ENCODE measurements around the gene MANF.
A peak's percentile ranks its signal among the peaks of the same experiment; 100 is the strongest.

MANF gene

GRCh38 chr3:51390246-51391074, 5.4 kb downstream of the MANF start:
- peak; percentile 44 for ATAC-seq
- TF ChIP-seq TOX (CRISPR knock-in tag; IDR thresholded peaks at IDR 0.05; ENCODE audit: borderline replicate concordance) (no peak), RARB (CRISPR knock-in tag; IDR thresholded peaks at IDR 0.05) (no peak), ZNF8 (CRISPR knock-in tag; IDR thresholded peaks at IDR 0.05) (no peak), CSRNP3 (CRISPR knock-in tag; IDR thresholded peaks at IDR 0.05) (no peak), ZC3H10 (CRISPR knock-in tag; IDR thresholded peaks at IDR 0.05) (no peak), POU6F1 (CRISPR knock-in tag; IDR thresholded peaks at IDR 0.05; ENCODE audit: borderline replicate concordance, low read depth) (no peak), SNAI2 (CRISPR knock-in tag; IDR thresholded peaks at IDR 0.05) (no peak)

- TF ChIP-seq TCF4 (CRISPR knock-in tag; IDR thresholded peaks at IDR 0.05; ENCODE audit: borderline replicate concordance) (no peak), CSRNP3 (CRISPR knock-in tag; IDR thresholded peaks at IDR 0.05) (no peak), TSHZ2 (CRISPR knock-in tag; IDR thresholded peaks at IDR 0.05) (no peak), ESRRG (CRISPR knock-in tag; IDR thresholded peaks at IDR 0.05) (no peak), RARB (CRISPR knock-in tag; IDR thresholded peaks at IDR 0.05) (no peak)
These were observed 6.0 kb downstream of the MANF start, which contains the start of gene RBM15B for GRCh38 chr3:51391075-51391565. RBM15B (plus strand) TSS chr3:51391285; CDS start chr3:51391400, 115 bp downstream.

GRCh38 chr3:51391566-51392354, 6.7 kb downstream of the MANF start:
- no peak for ATAC-seq
- TF ChIP-seq ZNF8 (CRISPR knock-in tag; IDR thresholded peaks at IDR 0.05) (no peak), PATZ1 (CRISPR knock-in tag; IDR thresholded peaks at IDR 0.05; ENCODE audit: borderline replicate concordance) (no peak), CSRNP3 (CRISPR knock-in tag; IDR thresholded peaks at IDR 0.05) (no peak), CREB5 (CRISPR knock-in tag; IDR thresholded peaks at IDR 0.05; ENCODE audit: low read depth) (no peak), TSHZ2 (CRISPR knock-in tag; IDR thresholded peaks at IDR 0.05) (no peak), ARNTL (CRISPR knock-in tag; IDR thresholded peaks at IDR 0.05; ENCODE audit: borderline replicate concordance, low read depth) (no peak), ZNF565 (CRISPR knock-in tag; conservative IDR thresholded peaks at IDR 0.05; ENCODE audit: low read depth) (no peak), GLIS3 (CRISPR knock-in tag; IDR thresholded peaks at IDR 0.05) (no peak), TOX (CRISPR knock-in tag; IDR thresholded peaks at IDR 0.05; ENCODE audit: borderline replicate concordance) (no peak), BACH2 (CRISPR knock-in tag; IDR thresholded peaks at IDR 0.05; ENCODE audit: borderline replicate concordance) (no peak)

More at GRCh38 chr3:51391075-51391565, 6.0 kb downstream of the MANF start, which contains the start of gene RBM15B:
- ATAC-seq, result peak; percentile 94

Measured in SK-N-SH treated with all-trans-retinoic acid at 6 μM for 48 hours (cell line).